Measurements from ENCODE around the gene GABRG3.
"Not testable (repeated sequence)": the region's sequence is repeated elsewhere in the genome, so short reads cannot be mapped to it uniquely, and the experiment has no call there.

The GABRG3 gene

DNA sequence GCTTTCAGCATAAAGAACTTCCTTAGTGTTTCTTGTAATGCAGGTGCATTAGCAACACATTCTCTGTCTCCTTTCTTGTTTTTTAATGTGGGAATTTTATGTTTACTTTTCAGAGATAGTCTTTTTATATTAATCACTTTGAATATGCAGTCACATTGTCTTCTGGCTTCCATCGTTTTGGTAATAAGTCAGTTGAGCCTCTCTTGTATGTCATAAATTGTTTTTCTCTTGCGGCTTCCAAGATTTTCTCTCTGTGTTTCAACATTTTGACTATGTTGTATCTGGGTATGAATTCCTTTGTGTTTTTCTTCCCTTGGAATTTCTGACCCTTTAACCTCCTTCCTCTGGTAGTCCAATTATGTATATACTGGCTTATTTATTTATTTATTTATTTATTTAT lies 25.3 kb downstream of the GABRG3 start:
- no peak for DNase-seq (ENCODE audit: low spot score)

DNA sequence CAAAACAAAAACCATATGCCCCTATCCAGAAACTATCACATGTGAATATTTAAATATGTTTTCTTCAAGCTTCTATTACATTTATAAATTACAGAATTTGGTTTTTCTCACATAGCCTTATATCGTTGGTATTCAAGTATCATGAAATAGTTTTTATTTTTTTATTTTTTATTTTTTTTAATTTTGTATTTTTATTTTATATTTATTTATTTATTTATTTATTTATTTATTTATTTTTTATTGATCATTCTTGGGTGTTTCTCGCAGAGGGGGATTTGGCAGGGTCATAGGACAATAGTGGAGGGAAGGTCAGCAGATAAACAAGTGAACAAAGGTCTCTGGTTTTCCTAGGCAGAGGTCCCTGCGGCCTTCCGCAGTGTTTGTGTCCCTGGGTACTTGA lies 32.0 kb downstream of the GABRG3 start:
- DNase-seq (ENCODE audit: low spot score), result not testable (repeated sequence)

DNA sequence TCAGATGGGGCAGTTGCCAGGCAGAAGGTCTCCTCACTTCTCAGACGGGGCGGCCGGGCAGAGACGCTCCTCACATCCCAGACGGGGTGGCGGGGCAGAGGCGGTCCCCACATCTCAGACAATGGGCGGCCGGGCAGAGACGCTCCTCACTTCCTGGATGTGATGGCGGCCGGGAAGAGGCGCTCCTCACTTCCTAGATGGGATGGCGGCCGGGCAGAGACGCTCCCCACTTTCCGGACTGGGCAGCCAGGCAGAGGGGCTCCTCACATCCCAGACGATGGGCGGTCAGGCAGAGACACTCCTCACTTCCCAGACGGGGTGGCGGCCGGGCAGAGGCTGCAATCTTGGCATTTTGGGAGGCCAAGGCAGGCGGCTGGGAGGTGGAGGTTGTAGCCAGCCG lies 33.2 kb downstream of the GABRG3 start:
- DNase-seq (ENCODE audit: low spot score), result not testable (repeated sequence)

DNA sequence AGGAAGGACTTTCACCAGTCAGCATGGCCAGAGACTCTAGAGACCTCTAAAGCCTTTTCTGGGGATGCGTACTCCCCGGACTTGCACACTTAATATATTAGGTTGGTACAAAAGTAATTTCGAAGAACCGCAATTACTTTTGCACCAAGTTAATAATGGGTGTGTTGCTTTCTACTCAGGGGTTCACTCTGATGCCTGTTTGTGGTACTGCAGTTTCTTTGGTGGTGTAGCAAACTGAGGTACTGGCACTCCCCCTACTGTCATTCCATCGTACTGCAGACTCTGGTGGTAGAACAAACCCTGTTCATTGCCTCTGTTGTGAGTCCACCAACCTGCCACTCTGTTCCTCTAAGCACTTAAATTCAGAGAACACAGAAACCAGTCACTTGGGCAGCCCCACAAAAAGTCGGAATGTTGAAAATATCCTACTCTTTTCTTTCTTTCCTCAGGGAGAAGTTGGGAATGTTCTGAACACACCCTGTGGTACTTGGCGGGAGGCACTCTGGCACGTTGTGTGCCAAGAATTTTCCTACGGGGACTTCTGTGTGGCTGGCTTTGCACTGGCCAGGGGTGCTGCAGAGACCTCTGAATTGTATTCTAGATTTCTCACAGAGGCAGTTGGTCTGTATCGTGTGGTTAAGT lies 46.3 kb downstream of the GABRG3 start:
- DNase-seq (ENCODE audit: low spot score), result peak; percentile 76

DNA sequence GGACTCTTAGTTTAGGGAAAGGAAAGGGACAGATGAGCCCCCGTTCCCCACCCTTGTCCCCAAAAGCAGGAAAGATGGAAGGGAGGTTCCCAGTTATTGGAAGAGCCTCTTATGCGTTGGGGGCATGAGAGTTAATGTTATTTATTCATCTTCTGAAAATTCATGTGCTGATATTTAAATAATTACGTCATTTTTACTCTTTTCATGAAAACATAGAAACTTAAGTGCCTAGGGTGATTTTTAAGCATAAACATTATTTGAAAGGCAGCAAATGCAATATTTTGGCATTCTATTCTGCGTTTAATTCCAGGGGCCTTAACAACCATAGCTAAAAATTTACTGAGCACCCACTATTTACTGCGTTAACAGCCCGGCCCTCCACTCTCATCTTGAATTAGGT lies 48.7 kb downstream of the GABRG3 start:
- no peak for DNase-seq (ENCODE audit: low spot score)

DNA sequence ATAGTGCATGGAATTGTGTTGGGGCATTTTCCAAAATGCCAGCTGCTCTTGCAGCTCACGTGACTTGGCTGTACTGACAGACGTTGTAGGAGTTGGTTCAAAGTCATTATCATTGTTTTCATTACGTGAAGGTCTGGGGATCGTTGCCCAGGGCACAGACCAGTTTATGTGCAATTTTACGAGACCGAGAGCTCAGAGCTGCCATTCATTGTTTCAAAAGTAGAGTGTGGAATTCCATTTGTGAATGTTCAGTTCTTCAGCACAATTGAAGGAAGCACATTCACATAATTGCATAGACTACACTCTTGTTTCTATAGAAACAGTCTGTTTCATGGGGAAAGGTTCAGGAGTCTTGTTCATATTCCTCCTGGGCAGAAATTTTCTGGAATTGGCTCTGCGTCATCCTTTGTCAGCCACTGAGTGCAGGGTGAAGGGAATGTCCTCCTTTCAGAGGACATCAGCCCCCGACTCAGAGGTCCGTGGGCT lies 54.5 kb downstream of the GABRG3 start:
- no peak for DNase-seq (ENCODE audit: low spot score)

DNA sequence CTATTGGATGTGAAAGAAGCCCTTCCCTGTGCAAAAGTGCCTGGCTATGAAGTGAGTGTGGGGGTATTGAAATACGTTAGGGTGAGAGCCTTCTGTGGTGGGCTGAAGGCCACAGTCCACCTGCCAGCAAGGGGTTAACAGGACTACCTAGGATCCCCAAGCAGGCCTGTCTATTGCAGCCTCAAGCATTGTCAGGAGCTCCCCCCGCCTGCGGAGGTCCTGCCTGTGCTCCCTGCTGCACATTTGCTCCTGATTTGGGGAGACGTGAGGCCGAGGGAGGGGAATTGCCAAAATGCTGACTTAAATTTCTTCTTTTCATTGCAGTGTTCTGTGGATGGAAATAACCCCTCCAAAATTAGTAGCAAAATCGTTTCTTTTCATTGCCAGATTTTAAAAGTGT lies 56.2 kb downstream of the GABRG3 start:
- no peak for DNase-seq (ENCODE audit: low spot score)

DNA sequence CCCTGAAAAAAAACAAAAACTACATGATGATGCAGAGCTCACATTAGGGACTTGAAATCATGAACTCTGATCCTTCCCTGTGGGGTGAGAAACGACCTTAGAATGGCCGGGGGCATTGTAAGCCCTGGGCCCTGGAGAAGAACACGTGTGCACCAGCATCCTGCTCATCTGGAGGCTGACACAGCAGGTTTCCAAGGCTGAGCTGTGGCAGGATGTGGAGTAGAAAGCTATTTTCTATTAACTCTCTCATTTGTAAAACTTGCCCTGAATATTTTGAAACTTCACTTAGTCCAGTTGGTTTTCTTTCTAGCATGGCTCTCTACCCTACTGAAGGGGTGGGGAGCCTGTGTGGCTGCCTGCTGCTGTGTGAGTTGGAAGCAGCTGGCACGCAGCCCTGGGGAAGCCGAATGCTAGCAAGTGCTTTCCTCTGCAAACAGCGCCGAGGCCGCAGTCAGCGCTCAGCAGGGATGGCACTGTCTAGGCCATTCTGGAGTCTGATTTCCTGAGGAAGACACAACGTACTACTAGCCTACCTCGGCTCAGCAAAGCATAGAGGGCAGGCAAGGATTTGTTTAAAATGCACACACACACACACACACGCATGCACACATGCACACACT lies 58.0 kb downstream of the GABRG3 start:
- no peak for DNase-seq (ENCODE audit: low spot score)

DNA sequence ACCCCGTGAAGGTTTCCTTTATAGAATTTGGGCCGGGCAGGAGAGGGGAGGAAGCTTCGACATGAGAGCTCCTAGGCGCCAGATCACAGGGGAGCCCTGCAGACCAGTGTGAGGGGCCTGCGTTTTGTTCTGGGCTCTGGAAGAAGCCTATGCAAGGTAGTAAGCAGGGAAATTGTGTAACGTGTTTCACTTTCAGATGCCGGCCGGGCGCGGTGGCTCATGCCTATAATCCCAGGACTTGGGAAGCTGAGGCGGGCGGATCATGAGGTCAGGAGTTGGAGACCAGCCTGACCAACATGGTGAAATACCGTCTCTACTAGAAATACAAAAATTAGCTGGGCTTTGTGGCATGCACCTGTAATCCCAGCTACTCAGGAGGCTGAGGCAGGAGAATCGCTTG lies 65.2 kb downstream of the GABRG3 start:
- DNase-seq (ENCODE audit: low spot score), result no peak

DNA sequence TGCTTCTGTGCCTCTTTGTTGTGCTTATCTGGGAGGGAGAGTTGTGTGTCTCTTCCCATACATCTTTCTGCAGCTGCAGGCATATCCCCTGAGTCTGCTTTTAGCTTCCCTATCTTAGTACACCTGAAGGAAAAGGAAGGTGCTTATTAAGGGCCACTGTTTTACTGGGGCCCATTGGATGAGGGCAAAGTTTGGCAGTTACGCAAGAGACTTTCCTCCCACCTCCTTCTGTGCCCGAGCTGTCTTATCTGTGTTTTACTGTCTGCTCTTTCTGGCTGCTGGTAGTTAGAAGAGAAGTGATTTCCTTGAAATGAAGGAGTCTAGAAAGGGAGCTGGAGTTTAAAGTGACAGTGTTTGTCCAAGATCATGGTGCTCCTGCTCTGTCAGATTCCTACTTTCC lies 66.5 kb downstream of the GABRG3 start:
- DNase-seq (ENCODE audit: low spot score), result no peak

DNA sequence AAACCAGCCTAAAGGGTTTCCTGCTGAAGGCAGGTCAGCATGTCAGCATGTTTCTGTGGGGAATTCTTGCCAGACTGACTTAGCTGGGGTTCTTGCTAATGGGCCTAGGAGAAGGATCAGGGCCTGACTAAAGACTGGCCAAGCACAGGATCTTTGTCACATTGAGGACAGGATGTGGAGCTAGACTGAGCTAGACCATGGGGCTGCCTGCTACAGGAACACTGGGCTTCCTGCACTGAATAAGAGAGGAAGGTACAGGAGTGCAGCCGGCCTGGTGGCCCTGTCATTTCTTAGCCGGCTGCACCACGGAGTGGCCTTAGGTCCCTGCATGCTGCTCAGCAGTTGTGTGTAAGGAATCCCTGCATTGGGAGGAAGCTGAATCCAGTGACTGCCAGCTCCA lies 68.2 kb downstream of the GABRG3 start:
- no peak for DNase-seq (ENCODE audit: low spot score)

DNA sequence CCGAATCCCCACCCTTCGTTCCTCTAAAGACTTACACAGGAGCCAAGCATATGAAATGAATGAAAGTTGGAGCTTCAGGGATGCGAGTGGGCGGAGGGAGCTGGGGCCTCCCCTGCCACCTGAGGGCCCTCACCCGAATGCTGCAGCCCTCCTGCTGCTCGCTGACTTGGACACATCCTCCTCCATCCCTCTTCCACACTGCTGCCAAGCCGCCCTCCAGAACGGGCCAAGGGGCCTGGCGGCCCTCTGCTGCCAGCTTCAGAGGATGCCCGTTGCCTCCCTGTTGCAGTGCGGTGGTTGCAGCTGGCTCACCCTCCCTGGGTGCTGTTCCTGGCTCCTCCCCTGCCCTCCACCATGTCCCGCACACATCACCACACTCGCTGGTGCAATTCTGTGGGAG lies 71.2 kb downstream of the GABRG3 start:
- DNase-seq (ENCODE audit: low spot score), result no peak

DNA sequence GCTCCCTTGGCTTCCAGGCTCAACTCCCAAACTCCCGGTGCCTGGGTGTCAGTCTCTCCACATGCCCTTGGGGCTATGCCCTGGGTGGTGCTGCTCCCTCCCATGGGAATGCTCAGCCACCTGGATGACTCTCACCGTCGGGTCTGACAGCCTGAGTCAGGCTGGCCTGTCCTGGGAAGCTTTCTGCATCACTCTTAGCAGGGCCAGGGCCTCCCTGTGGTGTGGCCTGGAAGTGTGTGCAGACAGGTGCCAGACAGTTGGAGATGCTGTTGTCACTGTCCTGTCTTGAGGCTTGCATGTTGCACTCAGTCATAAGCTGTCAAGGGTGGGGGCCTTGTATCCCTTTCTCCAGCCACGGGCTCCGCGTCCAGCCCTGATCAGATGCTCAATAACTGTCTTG lies 71.7 kb downstream of the GABRG3 start:
- no peak for DNase-seq (ENCODE audit: low spot score)

DNA sequence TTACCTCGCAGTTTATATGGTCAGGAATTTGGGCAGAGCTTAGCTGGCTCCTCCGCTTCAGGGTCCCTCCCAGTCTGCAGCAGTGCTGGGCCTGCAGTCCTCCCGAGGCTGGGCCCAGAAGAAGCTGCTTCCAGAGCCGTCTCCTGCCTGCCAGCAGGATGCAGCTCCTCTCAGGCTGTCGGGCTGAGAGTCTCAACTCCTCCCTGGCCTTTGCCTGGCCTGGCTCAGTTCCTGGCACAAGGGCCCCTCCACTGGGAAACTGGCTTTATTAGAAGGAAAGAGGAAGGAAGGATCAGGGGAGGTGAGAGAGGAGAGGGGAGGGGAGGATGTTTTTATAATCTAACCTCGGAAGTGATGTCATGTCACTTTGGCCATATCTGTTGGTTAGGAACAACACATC lies 72.8 kb downstream of the GABRG3 start:
- DNase-seq (ENCODE audit: low spot score), result no peak

DNA sequence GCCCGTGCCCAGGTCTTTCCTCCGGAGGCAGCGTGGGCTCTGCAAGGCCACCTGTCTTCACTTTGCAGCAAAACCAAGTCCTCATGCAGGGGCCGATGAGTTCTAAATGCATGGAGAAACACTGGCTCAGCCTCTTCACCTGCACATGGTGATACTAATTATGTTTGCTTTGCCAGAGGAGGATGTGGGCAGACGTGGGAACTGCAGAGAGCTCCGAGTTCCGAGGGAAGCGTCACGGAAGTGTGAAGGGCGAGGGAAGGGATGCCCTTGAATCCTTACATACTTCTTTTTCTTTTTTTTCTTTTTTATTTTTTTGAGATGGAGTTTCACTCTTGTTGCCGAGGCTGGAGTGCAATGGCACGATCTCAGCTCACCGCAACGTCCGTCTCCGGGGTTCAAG lies 74.8 kb downstream of the GABRG3 start:
- no peak for DNase-seq (ENCODE audit: low spot score)

DNA sequence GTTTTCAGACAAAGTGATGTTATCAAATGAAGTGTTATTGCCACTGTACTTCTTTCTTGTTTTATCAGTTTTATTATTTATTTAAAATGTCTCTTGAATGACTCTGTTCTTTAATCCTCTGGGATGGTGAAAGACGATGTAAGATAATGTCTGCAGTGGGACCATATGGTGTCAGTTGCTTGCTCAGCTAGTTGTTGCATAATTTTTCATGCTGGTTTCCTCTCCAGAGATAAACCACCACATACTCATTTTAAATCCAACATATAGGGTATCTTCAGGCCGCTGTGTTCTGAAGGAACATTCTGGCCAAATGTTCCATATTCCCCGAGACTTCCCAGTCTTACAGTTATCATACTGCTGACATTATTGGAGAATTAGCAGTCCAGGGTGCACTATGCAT lies 75.9 kb downstream of the GABRG3 start:
- no peak for DNase-seq (ENCODE audit: low spot score)

DNA sequence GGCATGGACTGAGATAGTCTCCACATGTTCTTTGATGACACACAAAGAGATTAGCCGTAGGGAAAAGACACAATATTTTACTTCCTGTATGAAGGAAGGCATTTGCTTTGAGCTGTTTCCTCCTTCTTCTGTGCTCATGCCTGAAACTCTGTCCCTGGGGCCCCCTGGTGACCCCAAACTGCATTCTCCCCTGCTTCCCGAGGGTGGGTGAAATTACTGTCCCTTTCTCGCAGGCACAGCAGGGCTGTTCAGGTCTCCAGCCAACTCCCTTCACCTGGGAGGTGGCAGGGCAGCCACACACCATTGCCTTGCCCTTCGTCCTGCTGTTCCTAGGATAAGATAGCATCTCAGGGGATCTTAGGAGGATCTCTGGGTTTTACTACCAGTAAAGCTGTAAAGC lies 79.2 kb downstream of the GABRG3 start:
- no peak for DNase-seq (ENCODE audit: low spot score)

DNA sequence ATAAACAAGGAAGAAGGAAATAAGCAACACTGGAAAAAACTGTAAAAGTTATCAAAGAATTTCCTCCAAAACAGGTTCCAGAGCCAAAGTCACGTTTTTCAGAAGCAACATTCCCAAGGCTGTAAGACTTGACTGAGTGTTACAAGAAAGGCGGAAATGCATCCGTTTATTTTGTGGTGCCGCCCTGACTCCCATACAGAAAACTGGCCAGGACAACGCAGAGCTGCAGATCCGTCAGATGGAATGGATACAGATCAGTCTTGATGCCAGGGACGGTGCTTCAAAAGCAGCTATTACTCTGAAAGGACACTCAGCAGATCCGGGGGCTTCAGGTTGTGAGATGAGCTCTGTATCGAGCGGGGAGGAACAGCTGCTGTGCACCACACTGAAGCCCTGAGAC lies 83.4 kb downstream of the GABRG3 start:
- no peak for DNase-seq (ENCODE audit: low spot score)

DNA sequence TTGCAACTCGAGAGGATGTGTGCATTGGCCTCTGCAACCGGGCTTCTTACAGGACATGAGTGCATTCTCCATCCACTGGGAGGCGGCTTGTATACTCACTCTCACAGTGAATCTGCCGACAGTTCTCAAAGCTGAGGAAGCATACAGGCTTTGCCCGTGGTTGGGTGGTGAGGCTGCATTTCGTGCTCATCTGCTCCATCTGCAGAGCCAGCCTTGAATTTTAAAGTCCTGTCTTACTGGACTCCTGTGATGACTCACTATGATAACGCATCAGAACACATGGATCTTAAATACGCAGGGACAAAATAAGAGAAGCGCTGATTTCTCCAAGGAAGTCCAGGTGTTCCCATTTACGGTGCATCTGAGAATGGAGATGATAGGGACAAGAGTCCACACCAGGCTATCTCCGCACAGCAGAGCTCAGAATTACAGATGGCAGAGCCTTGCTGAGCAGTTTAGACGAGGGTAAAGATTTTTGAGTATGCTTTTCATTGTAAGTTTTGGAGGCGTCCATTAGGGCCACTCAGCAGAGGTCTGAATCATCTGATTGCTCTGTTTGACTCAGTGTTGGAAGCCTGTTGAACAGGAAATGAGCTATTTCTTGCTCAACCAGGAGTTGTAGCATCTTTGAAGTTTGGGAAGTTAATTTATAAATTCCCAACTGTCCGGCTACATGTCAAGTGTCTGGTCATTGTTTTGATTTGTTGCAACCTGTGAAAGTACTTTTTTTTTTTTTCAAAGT lies 87.1 kb downstream of the GABRG3 start:
- no peak for DNase-seq (ENCODE audit: low spot score)

DNA sequence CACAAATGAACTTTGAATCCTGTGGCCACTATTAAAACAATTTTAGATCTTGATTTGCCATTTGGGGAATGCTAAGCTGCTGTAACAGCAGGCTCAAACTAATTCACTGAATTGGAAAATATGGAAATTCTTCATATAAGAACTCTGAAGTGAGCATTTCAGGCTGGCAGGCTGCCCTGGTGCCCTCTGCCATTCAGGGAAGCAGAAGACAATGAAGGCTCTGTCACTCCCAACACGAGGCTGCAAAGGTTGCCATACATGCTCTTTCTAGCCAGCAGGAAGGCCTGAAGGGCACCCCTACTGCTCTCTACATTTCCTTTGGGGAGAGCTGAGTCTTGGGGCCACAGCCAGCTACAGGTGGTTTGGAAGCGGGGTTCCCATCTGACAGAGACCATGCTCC lies 88.0 kb downstream of the GABRG3 start:
- DNase-seq (ENCODE audit: low spot score), result no peak

DNA sequence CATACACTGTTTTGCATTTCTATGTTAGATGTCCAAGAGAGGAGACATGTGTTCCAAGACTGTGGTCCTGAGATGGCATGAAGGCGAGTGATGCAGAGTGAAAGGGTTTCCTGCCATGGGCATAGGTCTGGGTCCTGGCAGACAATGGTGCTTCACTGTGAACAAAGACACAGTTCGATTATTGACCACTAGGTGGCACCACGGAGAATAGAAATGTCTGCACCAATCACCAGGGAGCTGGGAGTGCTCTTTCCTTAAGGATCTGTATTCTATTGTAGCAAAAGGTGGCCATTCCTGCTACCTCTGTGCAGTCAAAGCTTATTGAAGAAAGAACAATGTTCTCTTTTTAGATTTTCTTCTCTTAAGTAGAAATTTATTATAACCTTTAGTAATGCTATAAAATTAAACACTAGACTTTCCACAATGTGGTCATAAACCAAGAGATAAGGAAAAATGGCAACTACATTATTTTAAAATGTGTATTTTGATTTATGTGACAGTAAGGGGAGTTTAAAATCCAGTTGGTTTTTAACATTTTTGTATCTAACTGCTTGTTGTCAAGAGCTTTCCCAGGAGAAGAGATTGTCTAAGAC lies 88.7 kb downstream of the GABRG3 start:
- DNase-seq (ENCODE audit: low spot score), result peak; percentile 53

DNA sequence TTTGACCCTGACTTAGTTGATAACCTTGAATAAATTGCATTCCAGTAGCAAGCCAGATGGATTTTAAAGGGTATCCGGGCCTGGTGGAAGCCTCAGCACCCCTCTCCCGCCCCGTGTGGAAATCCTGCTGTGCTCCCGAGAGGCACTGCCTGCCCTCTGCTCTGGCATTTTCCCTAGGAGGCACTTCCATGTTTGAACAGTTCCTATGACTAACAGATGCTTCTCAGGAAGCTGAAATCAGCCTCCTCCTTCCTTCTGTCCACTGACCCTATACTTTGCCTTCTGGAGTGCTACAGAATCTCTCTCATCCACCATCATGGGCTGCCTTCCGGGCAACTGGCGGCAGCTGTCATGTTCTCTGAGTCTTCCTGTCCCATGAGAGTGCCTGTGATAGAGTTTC lies 90.8 kb downstream of the GABRG3 start:
- DNase-seq (ENCODE audit: low spot score), result no peak

DNA sequence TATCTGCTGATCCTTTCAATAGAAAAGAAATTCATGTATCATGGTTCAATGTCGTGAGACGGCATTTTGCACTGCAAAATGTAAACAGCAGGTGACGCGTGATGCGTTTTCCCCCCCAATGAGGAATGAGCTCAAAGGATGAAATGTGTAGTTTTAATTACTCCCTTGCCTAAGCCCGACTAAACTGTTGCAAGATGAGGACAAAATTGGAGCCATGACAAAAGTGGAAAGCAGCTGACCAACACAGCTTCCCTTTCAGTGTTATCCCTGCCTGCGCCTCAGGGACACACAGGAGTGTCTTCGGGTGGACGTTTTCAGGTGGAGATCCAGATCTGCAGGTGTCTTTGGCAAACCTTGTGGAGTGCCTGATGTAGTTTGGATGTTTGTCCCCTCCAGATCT lies 92.0 kb downstream of the GABRG3 start:
- DNase-seq (ENCODE audit: low spot score), result no peak

Measured in GM03348 (cell line).